NCI-H446 treated with DMSO at 0.1 percent for 48 hours (cell line): Measurements from ENCODE around the gene FAM90A26.
"Not testable (repeated sequence)": the region's sequence is repeated elsewhere in the genome, so short reads cannot be mapped to it uniquely, and the experiment has no call there.

Experiments used
- DNase-seq: peaks from one replicate; lab custom pipeline; 2025; lab: John Stamatoyannopoulos, UW

The FAM90A26 gene

GRCh38 chr4:9169791-9170459, at the start of gene FAM90A26:
Gene FAM90A26 (plus strand): TSS chr4:9170409. CDS start chr4:9173173, 2,764 bp downstream.
- DNase-seq: not testable (repeated sequence)

- not testable (repeated sequence) for DNase-seq
Measured at GRCh38 chr4:9122711-9123110, 47.5 kb upstream of the FAM90A26 start.

GRCh38 chr4:9123572-9124007, 46.6 kb upstream of the FAM90A26 start:
- peak; percentile 2 for DNase-seq

- DNase-seq: not testable (repeated sequence)
Measured at GRCh38 chr4:9125601-9126161, 44.5 kb upstream of the FAM90A26 start.

- DNase-seq: not testable (repeated sequence)
Measured at GRCh38 chr4:9131420-9131819, 38.8 kb upstream of the FAM90A26 start.

GRCh38 chr4:9132849-9133248, 37.4 kb upstream of the FAM90A26 start:
- DNase-seq: not testable (repeated sequence)

- not testable (repeated sequence) for DNase-seq
Measured at GRCh38 chr4:9134011-9134410, 36.2 kb upstream of the FAM90A26 start.

GRCh38 chr4:9134556-9134955, 35.7 kb upstream of the FAM90A26 start:
- DNase-seq: peak; percentile 78

GRCh38 chr4:9141050-9141449, 29.2 kb upstream of the FAM90A26 start:
- not testable (repeated sequence) for DNase-seq

GRCh38 chr4:9142786-9143185, 27.4 kb upstream of the FAM90A26 start:
- not testable (repeated sequence) for DNase-seq

- no peak for DNase-seq
Measured at GRCh38 chr4:9143421-9144080, 26.7 kb upstream of the FAM90A26 start.

- DNase-seq: no peak
Measured at GRCh38 chr4:9146967-9147366, 23.2 kb upstream of the FAM90A26 start.

- DNase-seq: not testable (repeated sequence)
Measured at GRCh38 chr4:9147368-9147767, 22.8 kb upstream of the FAM90A26 start.

- DNase-seq: not testable (repeated sequence)
Measured at GRCh38 chr4:9148611-9149409, 21.4 kb upstream of the FAM90A26 start.

GRCh38 chr4:9151809-9152179, 18.4 kb upstream of the FAM90A26 start:
- DNase-seq: not testable (repeated sequence)

GRCh38 chr4:9152180-9153007, 17.8 kb upstream of the FAM90A26 start:
- DNase-seq: peak; percentile 66

- DNase-seq: peak; percentile 80
Measured at GRCh38 chr4:9153008-9153570, 17.1 kb upstream of the FAM90A26 start.

- DNase-seq: not testable (repeated sequence)
Measured at GRCh38 chr4:9153571-9154157, 16.5 kb upstream of the FAM90A26 start.

- not testable (repeated sequence) for DNase-seq
Measured at GRCh38 chr4:9155101-9155886, 14.9 kb upstream of the FAM90A26 start.

- DNase-seq: not testable (repeated sequence)
Measured at GRCh38 chr4:9158392-9158791, 11.8 kb upstream of the FAM90A26 start.
